Loucy (cell line): Measurements from ENCODE around the gene RAB44.

ENCODE experiments used
- CTCF ChIP-seq: fragments of 200-600 bp; sonication (generic); conservative IDR thresholded peaks from 2 replicates; pipeline ENCODE4 v1.5.1; 2014; ENCODE audit warnings: mild to moderate bottlenecking, antibody characterized with exemption, low read length
- EZH2phosphoT487 ChIP-seq: fragments of 200-600 bp; IDR thresholded peaks from 2 replicates; pipeline ENCODE4 v1.6.1; 2018; ENCODE audit warnings: antibody characterized with exemption, mild to moderate bottlenecking, moderate library complexity, borderline replicate concordance

DNA sequence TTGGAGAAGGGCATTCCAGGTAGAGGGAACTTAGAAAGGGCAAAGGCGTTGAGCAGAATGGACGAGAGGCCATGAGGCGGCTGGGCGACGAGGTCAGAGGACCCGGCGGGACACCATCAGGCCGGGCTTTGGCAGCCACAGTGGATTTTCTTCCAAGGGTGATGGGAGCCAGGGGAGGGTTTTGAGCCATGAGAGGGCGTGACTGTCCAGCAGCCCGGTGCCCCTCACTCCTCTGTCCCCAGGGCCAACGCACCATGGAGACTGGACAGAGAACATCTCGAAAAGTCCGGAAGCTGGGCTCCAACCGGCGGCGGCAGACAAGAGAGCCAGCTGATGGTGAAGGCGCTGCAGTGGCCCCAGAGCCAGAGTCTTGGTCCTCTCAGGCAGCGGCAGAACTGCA, 6.4 kb downstream of the RAB44 start:
- no peak for TF ChIP-seq CTCF
- no peak for TF ChIP-seq EZH2phosphoT487
